GM23248 (cell line): ENCODE results near the gene VIL1.

ENCODE experiments used
- EZH2 ChIP-seq: fragments of 200-600 bp; sonication (generic); IDR thresholded peaks from 2 replicates; pipeline ENCODE4 v1.6.1; 2018; ENCODE audit warnings: antibody characterized with exemption, mild to moderate bottlenecking; ENCODE audit not compliant: insufficient read depth, poor library complexity, severe bottlenecking
- EZH2phosphoT487 ChIP-seq: fragments of 200-600 bp; sonication (generic); IDR thresholded peaks from 2 replicates; pipeline ENCODE4 v1.6.1; 2018; ENCODE audit warnings: antibody characterized with exemption, moderate library complexity, mild to moderate bottlenecking, low read depth; ENCODE audit not compliant: insufficient read depth

DNA sequence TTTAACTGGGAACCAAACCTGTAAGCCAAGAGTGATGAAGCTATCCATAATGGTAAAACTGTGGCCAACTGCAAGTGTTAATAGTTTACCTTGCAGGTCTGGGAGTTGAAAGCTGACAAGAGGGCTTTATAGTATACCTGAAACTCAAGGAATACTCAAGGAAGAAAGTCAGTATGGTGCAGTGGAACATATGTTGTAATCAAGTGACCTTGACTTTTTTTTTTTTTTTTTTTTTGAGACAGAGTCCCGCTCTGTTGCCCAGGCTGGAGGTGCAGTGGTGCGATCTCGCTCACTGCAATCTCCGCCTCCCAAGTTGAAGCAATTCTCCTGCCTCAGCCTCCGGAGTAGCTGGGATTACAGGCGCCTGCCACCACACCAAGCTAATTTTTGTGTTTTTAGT lies 27.6 kb downstream of the VIL1 start:
- TF ChIP-seq EZH2 (no peak), EZH2phosphoT487 (no peak)
